ENCODE results near the gene DYNC2LI1.

The DYNC2LI1 gene

DNA sequence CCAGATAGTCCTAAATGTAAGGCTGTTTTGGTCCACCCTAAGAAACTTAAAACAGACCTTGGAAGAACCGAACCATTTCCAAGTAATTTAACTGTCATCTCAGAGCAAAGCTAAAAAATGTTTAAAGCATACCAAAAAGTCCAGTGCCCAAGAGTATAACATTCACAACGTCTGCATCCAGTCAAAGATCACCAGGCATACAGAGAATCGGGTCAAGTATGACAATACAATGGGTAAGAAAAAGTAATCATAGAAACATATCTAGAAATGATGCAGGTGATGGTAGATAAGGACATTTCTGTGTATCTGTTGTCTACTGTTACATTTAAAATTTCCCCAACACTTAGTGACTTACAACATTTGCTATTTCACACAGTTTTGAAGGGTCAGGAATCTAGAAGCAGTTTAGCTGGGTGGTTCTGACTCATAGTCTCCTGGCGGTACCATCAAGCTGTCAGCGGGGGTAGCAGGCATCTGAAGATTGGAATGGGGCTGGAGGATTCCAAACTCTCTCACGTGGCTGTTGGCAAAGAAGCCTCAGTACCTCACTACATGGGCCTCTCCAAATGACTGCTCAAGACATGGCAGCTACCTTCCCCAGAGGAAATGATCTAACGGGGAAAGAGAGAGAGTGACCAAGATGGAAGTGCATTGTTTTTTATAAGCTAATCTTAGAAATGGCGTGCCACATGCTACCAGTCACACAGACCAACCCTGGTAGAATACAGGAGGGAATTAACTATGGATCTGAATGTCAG, 36.6 kb upstream of the DYNC2LI1 start:
- Histone ChIP-seq H3K9me3 (replicated peaks in 1 of 11) (no peaks in the 10 kb centered on the region), H3K27me3 (no peaks in the 10 kb centered on the region), H3K36me3 (no peaks in the 10 kb centered on the region), H3K27ac (no peak overlapping the region), H3K4me2 (no peak overlapping the region), H4K20me1 (no peaks in the 10 kb centered on the region), H3K4me1 (no peaks in the 10 kb centered on the region), H3K9ac (no peak overlapping the region), H3K4me3 (no peak overlapping the region)
- TF ChIP-seq Cebpa-rat (IDR thresholded peaks at IDR 0.05), result no peak

DNA sequence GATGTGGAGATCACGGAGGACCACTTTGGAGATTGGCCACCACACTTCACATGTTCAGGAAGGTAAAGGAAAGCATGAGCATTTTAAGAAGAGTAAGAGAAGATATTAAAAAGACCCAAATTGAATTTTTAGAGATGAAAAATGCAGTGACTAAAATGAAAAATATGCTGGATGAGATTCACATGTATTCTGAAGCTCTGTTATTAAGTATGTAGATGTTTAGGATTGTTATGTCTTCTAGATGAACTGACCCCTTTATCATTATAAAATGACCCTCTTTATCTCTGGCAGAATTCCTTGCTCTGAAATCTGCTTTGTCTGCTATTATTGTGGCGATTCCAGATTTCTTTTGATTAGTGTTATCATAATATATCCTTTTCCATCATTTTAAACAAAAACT, 36.0 kb upstream of the DYNC2LI1 start:
- no peak overlapping the region for H3K9ac ChIP-seq
- no peak overlapping the region for H3K4me2 ChIP-seq
- H3K4me1 ChIP-seq, result no peaks in the 10 kb centered on the region
- H4K20me1 ChIP-seq, result no peaks in the 10 kb centered on the region
- no peaks in the 10 kb centered on the region for H3K27me3 ChIP-seq
- no peaks in the 10 kb centered on the region for H3K36me3 ChIP-seq
- TF ChIP-seq Cebpa-rat (IDR thresholded peaks at IDR 0.05), result no peak
- no peaks in the 10 kb centered on the region for H3K9me3 ChIP-seq (replicated peaks in 1 of 11)
- H3K27ac ChIP-seq, result no peak overlapping the region
- H3K4me3 ChIP-seq, result no peak overlapping the region

DNA sequence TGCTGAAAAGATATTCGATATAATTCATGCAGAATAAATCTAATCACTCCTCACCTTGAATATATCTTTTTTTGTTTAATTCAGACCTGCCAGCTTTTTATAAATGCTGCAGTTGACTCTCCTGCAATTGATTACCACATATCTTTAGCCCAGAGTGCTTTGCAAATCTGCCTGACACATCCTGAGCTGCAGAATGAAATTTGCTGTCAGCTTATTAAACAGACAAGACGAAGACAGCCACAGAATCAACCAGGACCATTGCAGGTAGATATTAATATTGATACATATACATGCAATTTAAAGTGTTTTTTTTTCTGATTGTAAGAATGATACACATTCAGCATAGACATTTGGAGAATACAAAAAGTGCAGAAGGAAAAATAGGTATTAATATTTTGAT, 35.6 kb upstream of the DYNC2LI1 start:
- H3K9ac ChIP-seq, result no peak overlapping the region
- no peak overlapping the region for H3K27ac ChIP-seq
- no peaks in the 10 kb centered on the region for H3K4me1 ChIP-seq
- H3K4me3 ChIP-seq, result no peak overlapping the region
- no peaks in the 10 kb centered on the region for H3K36me3 ChIP-seq
- H3K27me3 ChIP-seq, result no peaks in the 10 kb centered on the region
- TF ChIP-seq Cebpa-rat (IDR thresholded peaks at IDR 0.05), result no peak
- H3K9me3 ChIP-seq (replicated peaks in 1 of 11), result no peaks in the 10 kb centered on the region
- no peaks in the 10 kb centered on the region for H4K20me1 ChIP-seq
- H3K4me2 ChIP-seq, result no peak overlapping the region

- H3K4me1 ChIP-seq, result no peaks in the 10 kb centered on the region
- H3K9me3 ChIP-seq (replicated peaks in 1 of 11), result no peaks in the 10 kb centered on the region
- no peak overlapping the region for H3K9ac ChIP-seq
- H3K4me2 ChIP-seq, result no peak overlapping the region
- no peaks in the 10 kb centered on the region for H3K36me3 ChIP-seq
- no peaks in the 10 kb centered on the region for H3K27me3 ChIP-seq
- no peak overlapping the region for H3K4me3 ChIP-seq
- no peak overlapping the region for H3K27ac ChIP-seq
- TF ChIP-seq Cebpa-rat (IDR thresholded peaks at IDR 0.05), result no peak
- H4K20me1 ChIP-seq, result no peaks in the 10 kb centered on the region
These were observed 30.1 kb upstream of the DYNC2LI1 start for GRCh38 chr2:43743706-43744105.

- H3K4me3 ChIP-seq, result no peak overlapping the region
- no peaks in the 10 kb centered on the region for H3K27me3 ChIP-seq
- H3K4me2 ChIP-seq, result no peak overlapping the region
- H3K4me1 ChIP-seq, result no peaks in the 10 kb centered on the region
- no peak overlapping the region for H3K9ac ChIP-seq
- TF ChIP-seq Cebpa-rat (IDR thresholded peaks at IDR 0.05), result no peak
- H3K9me3 ChIP-seq (replicated peaks in 1 of 11), result no peaks in the 10 kb centered on the region
- H3K36me3 ChIP-seq, result no peaks in the 10 kb centered on the region
- no peak overlapping the region for H3K27ac ChIP-seq
- no peaks in the 10 kb centered on the region for H4K20me1 ChIP-seq
These were observed 28.4 kb upstream of the DYNC2LI1 start for GRCh38 chr2:43745457-43745856.

- Histone ChIP-seq H3K27ac (no peak overlapping the region), H3K27me3 (no peaks in the 10 kb centered on the region), H3K4me1 (no peaks in the 10 kb centered on the region), H3K9ac (no peak overlapping the region), H3K4me3 (no peak overlapping the region), H3K4me2 (no peak overlapping the region), H3K9me3 (replicated peaks in 1 of 11) (no peaks in the 10 kb centered on the region), H3K36me3 (no peaks in the 10 kb centered on the region), H4K20me1 (no peaks in the 10 kb centered on the region)
- no peak for TF ChIP-seq Cebpa-rat (IDR thresholded peaks at IDR 0.05)
These were observed 25.5 kb upstream of the DYNC2LI1 start for GRCh38 chr2:43748333-43748732.

DNA sequence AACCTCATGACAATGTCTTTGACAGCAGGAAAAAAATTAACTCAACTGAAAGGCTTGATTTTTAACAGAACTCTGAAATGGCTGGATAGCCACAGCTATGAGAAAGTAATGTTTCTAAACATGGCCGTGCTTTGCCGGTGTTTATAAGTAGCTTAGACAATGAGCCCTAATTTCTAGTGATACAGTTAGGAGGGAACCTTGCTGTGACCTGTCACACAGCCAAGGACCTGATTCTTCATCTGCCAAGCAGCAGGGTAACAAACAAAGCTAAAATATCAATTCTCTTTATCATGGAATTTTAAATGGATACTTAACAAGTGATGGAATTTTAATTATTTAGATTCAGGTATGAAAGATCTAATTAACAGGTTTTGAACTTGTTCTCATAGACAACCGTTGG, 24.3 kb upstream of the DYNC2LI1 start:
- H3K9ac ChIP-seq, result no peak overlapping the region
- H3K4me2 ChIP-seq, result no peak overlapping the region
- no peaks in the 10 kb centered on the region for H3K4me1 ChIP-seq
- TF ChIP-seq Cebpa-rat (IDR thresholded peaks at IDR 0.05), result no peak
- H4K20me1 ChIP-seq, result no peaks in the 10 kb centered on the region
- H3K4me3 ChIP-seq, result no peak overlapping the region
- H3K27me3 ChIP-seq, result no peaks in the 10 kb centered on the region
- no peak overlapping the region for H3K27ac ChIP-seq
- H3K36me3 ChIP-seq, result no peaks in the 10 kb centered on the region
- no peaks in the 10 kb centered on the region for H3K9me3 ChIP-seq (replicated peaks in 1 of 11)

GRCh38 chr2:43751476-43751990, 22.3 kb upstream of the DYNC2LI1 start:
- H4K20me1 ChIP-seq, result no peaks in the 10 kb centered on the region
- no peaks in the 10 kb centered on the region for H3K4me1 ChIP-seq
- H3K27me3 ChIP-seq, result no peaks in the 10 kb centered on the region
- H3K9ac ChIP-seq, result no peak overlapping the region
- no peak overlapping the region for H3K4me3 ChIP-seq
- TF ChIP-seq Cebpa-rat (IDR thresholded peaks at IDR 0.05), result no peak
- no peak overlapping the region for H3K27ac ChIP-seq
- no peaks in the 10 kb centered on the region for H3K36me3 ChIP-seq
- no peak overlapping the region for H3K4me2 ChIP-seq
- H3K9me3 ChIP-seq (replicated peaks in 1 of 11), result no peaks in the 10 kb centered on the region

DNA sequence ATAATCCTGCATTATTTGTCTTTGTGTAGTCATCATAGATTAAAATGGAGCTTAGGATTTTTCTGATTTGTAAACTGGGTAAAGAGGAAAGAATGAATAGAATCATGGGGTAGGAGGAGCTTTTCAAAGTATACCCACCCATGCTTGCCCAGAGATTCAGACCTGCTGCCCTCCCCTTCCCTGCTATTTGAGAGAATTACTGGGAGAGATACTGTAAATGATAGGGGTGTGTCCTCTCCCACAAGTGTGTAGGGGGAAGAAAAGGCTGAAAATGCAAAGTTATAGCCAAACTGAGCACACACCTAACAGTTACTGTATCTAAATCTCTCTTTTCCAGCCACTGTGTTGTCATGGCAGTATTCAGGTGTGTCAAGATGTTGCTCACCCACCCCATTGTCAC, 21.5 kb upstream of the DYNC2LI1 start:
- Histone ChIP-seq H4K20me1 (no peaks in the 10 kb centered on the region), H3K9ac (no peak overlapping the region), H3K4me1 (no peaks in the 10 kb centered on the region), H3K4me3 (no peak overlapping the region), H3K27me3 (no peaks in the 10 kb centered on the region), H3K36me3 (no peaks in the 10 kb centered on the region), H3K27ac (no peak overlapping the region), H3K4me2 (no peak overlapping the region), H3K9me3 (replicated peaks in 1 of 11) (no peaks in the 10 kb centered on the region)
- TF ChIP-seq Cebpa-rat (IDR thresholded peaks at IDR 0.05), result no peak

DNA sequence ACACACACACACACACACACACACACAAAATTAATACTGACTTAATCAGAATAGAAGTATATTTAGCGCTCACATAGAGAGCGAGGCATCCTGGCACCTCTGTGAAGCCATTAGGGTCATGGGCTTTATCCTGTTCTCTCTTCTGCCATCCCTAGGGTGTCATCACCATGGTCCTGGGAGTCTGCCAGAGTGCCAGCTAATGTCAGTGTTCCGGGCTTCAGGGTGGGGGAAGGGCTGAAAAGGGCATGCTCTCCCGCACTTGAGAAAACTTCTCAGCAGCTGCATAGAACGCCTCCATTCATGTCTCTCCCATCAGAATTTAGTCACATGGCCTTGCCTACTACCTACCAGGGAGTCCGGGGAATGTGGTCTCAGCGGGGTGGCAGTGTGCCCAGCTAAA, 19.7 kb upstream of the DYNC2LI1 start:
- H3K9ac ChIP-seq, result no peak overlapping the region
- no peaks in the 10 kb centered on the region for H3K9me3 ChIP-seq (replicated peaks in 1 of 11)
- no peaks in the 10 kb centered on the region for H4K20me1 ChIP-seq
- no peaks in the 10 kb centered on the region for H3K4me1 ChIP-seq
- no peaks in the 10 kb centered on the region for H3K36me3 ChIP-seq
- no peak overlapping the region for H3K27ac ChIP-seq
- no peak overlapping the region for H3K4me2 ChIP-seq
- no peak for TF ChIP-seq Cebpa-rat (IDR thresholded peaks at IDR 0.05)
- no peak overlapping the region for H3K4me3 ChIP-seq
- H3K27me3 ChIP-seq, result no peaks in the 10 kb centered on the region

All from BLaER1 treated with 17β-estradiol and CSF1 and Interleukin-3, amounts not matched to agents 10 nM and 100 nM (cell line).